Muscle of leg (tissue), 16 donors: ENCODE data around the gene TIE1. TPM values are rescaled to one million over a fixed set of nuclear protein-coding genes. Genes with fewer than 3 reads are reported as not detected.
A peak's percentile ranks its signal among the peaks of the same experiment; 100 is the strongest.

Experiments used
- DNase-seq: peaks from one replicate; pipeline ENCODE4 v3.0.0; 2013
- H3K27ac ChIP-seq: one replicate; pipeline ENCODE4 v1.5.1; 2013; ENCODE audit warnings: mild to moderate bottlenecking, low read length, control low read depth
- H3K27me3 ChIP-seq: one replicate; pipeline ENCODE4 v1.6.1; 2013; ENCODE audit warnings: low read length; ENCODE audit not compliant: control insufficient read depth, insufficient read depth
- H3K36me3 ChIP-seq: one replicate; pipeline ENCODE4 v1.6.1; 2013; ENCODE audit warnings: low read length; ENCODE audit not compliant: control insufficient read depth, insufficient read depth
- H3K4me1 ChIP-seq: one replicate; pipeline ENCODE4 v1.6.1; 2013; ENCODE audit warnings: low read length; ENCODE audit not compliant: control insufficient read depth, insufficient read depth
- H3K4me3 ChIP-seq: one replicate; pipeline ENCODE4 v1.5.1; 2013; ENCODE audit warnings: low read length, control low read depth
- H3K9me3 ChIP-seq: replicated peaks from 2 replicates; pipeline ENCODE4 v1.6.1; 2013; ENCODE audit warnings: low read depth, low read length; ENCODE audit not compliant: control insufficient read depth
- WGBS: methylation state at CpG from one replicate; pipeline ENCODE4 v1.1.5; 2013; ENCODE audit warnings: missing lambda C conversion rate; ENCODE audit not compliant: insufficient coverage; 5-methylcytosine and 5-hydroxymethylcytosine counted together
- long read RNA-seq, 11 donors: transcript quantifications; one replicate each; lab custom pipeline, GENCODE V29; 2026
- polyA plus RNA-seq, 8 donors: library from polyadenylated mRNA; unstranded; fragments of 120-200 nt; gene quantifications; one replicate each; pipeline versions ENCODE4 v1.2.1 to v1.2.3, GENCODE V29; 2013; ENCODE audit warnings: inconsistent platforms in 1 of 8, low replicate concordance in 1 of 8; ENCODE audit not compliant: insufficient read length in 8 of 8, insufficient read depth in 1 of 8
- total RNA-seq: library from RNA; stranded (reverse); fragments of 120-200 nt; gene quantifications from one replicate; pipeline ENCODE4 v1.2.4, GENCODE V29; 2013

TIE1 gene
- total RNA-seq (32.7 TPM), polyA plus RNA-seq (10 to 100 TPM; 38.5 to 58.0 (median 45.0) TPM)
- long read RNA-seq, donor 1, partial matches to known transcripts: 0 of 2 reads
- long read RNA-seq, donor 1, other reads (novel, unspliced or antisense): 0 of 2 reads
- long read RNA-seq, donor 2: 0 reads
- long read RNA-seq, donor 3, partial matches to known transcripts: 0 of 3 reads
- long read RNA-seq, donor 3, other reads (novel, unspliced or antisense): 0 of 3 reads
- long read RNA-seq, donor 4, partial matches to known transcripts: 0 of 2 reads
- long read RNA-seq, donor 4, other reads (novel, unspliced or antisense): 0 of 2 reads
- long read RNA-seq, donor 5, partial matches to known transcripts: 0 of 2 reads
- long read RNA-seq, donor 5, other reads (novel, unspliced or antisense): 0 of 2 reads
- long read RNA-seq, donor 6, partial matches to known transcripts: 6 of 9 reads
- long read RNA-seq, donor 6, other reads (novel, unspliced or antisense): 0 of 9 reads
- long read RNA-seq, donor 7, partial matches to known transcripts: 0 of 3 reads
- long read RNA-seq, donor 7, other reads (novel, unspliced or antisense): 0 of 3 reads
- long read RNA-seq, donor 8: 0 reads
- long read RNA-seq, donor 9, partial matches to known transcripts: 6 of 8 reads
- long read RNA-seq, donor 9, other reads (novel, unspliced or antisense): 0 of 8 reads
- long read RNA-seq, donor 10, partial matches to known transcripts: 7 of 8 reads
- long read RNA-seq, donor 10, other reads (novel, unspliced or antisense): 0 of 8 reads
- long read RNA-seq, donor 11, transcript TIE1-201 (23 exons, 3,882 nt): major isoform, 6 of 6 reads
- long read RNA-seq, donor 11, partial matches to known transcripts: 0 of 6 reads
- long read RNA-seq, donor 11, other reads (novel, unspliced or antisense): 0 of 6 reads

DNA sequence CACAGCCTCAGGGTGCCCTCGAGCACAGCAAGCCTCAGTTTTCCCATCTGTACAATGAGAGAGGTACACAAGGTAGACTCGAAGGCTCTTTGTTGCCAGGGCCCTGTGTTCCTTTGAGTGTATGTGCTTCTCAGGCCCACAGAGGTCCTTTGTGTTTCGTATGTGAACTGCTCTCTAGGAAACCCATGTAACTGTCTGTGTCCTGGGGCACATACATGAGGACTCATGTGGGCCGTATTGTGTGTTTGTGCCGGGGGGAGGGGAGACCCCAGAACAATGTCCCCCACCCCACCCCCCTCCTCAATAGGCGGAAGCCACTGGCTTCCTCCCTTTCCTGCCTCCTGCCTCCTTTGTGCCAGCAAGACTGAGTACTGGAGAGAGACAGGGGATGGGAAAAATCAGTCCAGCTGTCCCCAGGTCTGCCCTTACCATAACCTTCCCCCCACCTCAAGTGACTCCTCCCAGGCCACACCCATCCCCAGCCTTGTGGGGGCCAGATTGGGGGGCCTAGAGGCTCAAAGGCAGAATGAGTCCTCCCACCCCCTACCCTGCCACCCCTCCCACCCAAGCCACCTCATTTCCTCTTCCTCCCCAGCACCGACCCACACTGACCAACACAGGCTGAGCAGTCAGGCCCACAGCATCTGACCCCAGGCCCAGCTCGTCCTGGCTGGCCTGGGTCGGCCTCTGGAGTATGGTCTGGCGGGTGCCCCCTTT lies at the start of gene TIE1:
Gene TIE1 (plus strand): TSS at position 605 of the 717 bp plus-strand sequence. CDS start 90 bp downstream, at position 695.
- no peaks in the 10 kb centered on the region for H3K9me3 ChIP-seq
- peak within 1 kb of the TSS; percentile 31 for H3K4me3 ChIP-seq
- H3K4me1 ChIP-seq: peaks cover 12% of the 10 kb centered on the region
- DNase-seq: peak; percentile 51
- no peaks in the 10 kb centered on the region for H3K27me3 ChIP-seq
- H3K27ac ChIP-seq: peak within 1 kb of the TSS; percentile 77
- WGBS: 68% methylated on average over 6 of the region's 10 CpGs
- no peaks in the 10 kb centered on the region for H3K36me3 ChIP-seq

DNA sequence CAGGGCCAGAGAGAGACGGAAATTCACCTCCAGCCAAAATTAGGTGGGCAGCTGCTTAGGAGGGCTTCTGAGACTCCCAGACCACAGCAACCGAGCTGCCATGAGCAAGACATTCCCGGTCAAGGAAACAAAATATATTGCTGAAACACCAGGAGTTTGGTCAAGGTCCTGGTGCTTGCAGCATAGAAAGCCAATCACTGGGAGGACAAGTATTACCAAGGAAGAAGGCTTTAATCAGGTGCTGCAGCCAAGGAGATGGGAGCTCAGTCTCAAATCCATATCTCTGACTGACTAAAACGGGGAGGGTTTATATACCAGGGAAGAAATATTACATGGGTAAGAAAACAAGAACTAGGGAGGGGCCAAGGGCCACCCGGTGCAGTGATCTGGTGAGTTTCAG lies 49.8 kb upstream of the TIE1 start:
- no peak for DNase-seq
- Histone ChIP-seq H3K4me1 (no peaks in the 10 kb centered on the region), H3K4me3 (no peak overlapping the region), H3K27ac (no peak overlapping the region), H3K9me3 (peaks cover 3% of the 10 kb centered on the region), H3K27me3 (no peaks in the 10 kb centered on the region), H3K36me3 (no peaks in the 10 kb centered on the region)
- WGBS: 100% methylated on average over 3 of the region's 5 CpGs

- Histone ChIP-seq H3K27ac (no peak overlapping the region), H3K4me3 (no peak overlapping the region), H3K36me3 (no peaks in the 10 kb centered on the region), H3K27me3 (no peaks in the 10 kb centered on the region), H3K9me3 (peaks cover under 1% of the 10 kb centered on the region), H3K4me1 (no peaks in the 10 kb centered on the region)
- DNase-seq: no peak
- WGBS: no CpG with 5 or more reads among the region's 1 CpG
Observed at GRCh38 chr1:43252225-43252624, 48.6 kb upstream of the TIE1 start.

- 87% methylated on average over 4 of the region's 4 CpGs for WGBS
Observed at GRCh38 chr1:43253173-43253572, 47.6 kb upstream of the TIE1 start.

DNA sequence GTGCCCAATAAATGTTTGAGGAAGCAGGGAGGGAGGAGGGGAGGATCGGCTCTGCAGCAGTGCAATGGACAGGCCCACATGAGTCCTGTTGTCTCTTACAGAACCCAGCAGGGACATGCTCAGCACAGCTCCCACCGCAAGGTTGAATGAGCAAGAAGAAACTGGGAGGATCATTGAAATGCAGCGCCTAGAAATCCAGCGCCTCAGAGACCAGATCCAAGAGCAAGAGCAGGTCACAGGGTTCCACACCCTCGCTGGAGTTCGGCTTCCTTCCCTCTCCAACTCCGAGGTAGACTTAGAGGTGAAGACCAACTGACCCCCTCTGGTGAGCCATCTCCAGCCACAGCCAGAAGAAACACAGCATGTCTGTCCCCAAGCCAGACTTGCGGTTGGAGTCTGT lies 46.9 kb upstream of the TIE1 start:
- WGBS: 89% methylated on average over 7 of the region's 8 CpGs
- DNase-seq: no peak
- no peak overlapping the region for H3K4me3 ChIP-seq
- no peaks in the 10 kb centered on the region for H3K36me3 ChIP-seq
- no peak overlapping the region for H3K27ac ChIP-seq
- H3K9me3 ChIP-seq: no peaks in the 10 kb centered on the region
- no peaks in the 10 kb centered on the region for H3K4me1 ChIP-seq
- H3K27me3 ChIP-seq: no peaks in the 10 kb centered on the region

More at GRCh38 chr1:43253173-43253572, 47.6 kb upstream of the TIE1 start:
- no peak for DNase-seq
- Histone ChIP-seq H3K4me3 (no peak overlapping the region), H3K27me3 (no peaks in the 10 kb centered on the region), H3K4me1 (no peaks in the 10 kb centered on the region), H3K36me3 (no peaks in the 10 kb centered on the region), H3K9me3 (no peaks in the 10 kb centered on the region), H3K27ac (no peak overlapping the region)

- 71% methylated on average over 9 of the region's 10 CpGs for WGBS
- no peaks in the 10 kb centered on the region for H3K27me3 ChIP-seq
- DNase-seq: no peak
- no peak overlapping the region for H3K27ac ChIP-seq
- H3K4me3 ChIP-seq: no peak overlapping the region
- no peaks in the 10 kb centered on the region for H3K36me3 ChIP-seq
- H3K4me1 ChIP-seq: no peaks in the 10 kb centered on the region
- H3K9me3 ChIP-seq: no peaks in the 10 kb centered on the region
Observed at GRCh38 chr1:43255438-43256210, 45.2 kb upstream of the TIE1 start.

- H3K4me3 ChIP-seq: no peak overlapping the region
- WGBS: 86% methylated on average over 6 of the region's 8 CpGs
- no peaks in the 10 kb centered on the region for H3K36me3 ChIP-seq
- no peaks in the 10 kb centered on the region for H3K4me1 ChIP-seq
- H3K27me3 ChIP-seq: no peaks in the 10 kb centered on the region
- no peaks in the 10 kb centered on the region for H3K9me3 ChIP-seq
- H3K27ac ChIP-seq: no peak overlapping the region
- DNase-seq: no peak
Observed at GRCh38 chr1:43256675-43257570, 43.9 kb upstream of the TIE1 start.

- Histone ChIP-seq H3K27ac (no peak overlapping the region), H3K36me3 (no peaks in the 10 kb centered on the region), H3K4me3 (no peak overlapping the region), H3K27me3 (no peaks in the 10 kb centered on the region), H3K4me1 (no peaks in the 10 kb centered on the region), H3K9me3 (peaks cover 3% of the 10 kb centered on the region)
- no peak for DNase-seq
- no CpG with 5 or more reads among the region's 3 CpGs for WGBS
Observed at GRCh38 chr1:43258370-43258769, 42.4 kb upstream of the TIE1 start.

- Histone ChIP-seq H3K9me3 (peaks cover 5% of the 10 kb centered on the region), H3K4me3 (no peak overlapping the region), H3K27me3 (peaks cover 6% of the 10 kb centered on the region), H3K27ac (no peak overlapping the region), H3K36me3 (no peaks in the 10 kb centered on the region), H3K4me1 (peaks cover 2% of the 10 kb centered on the region)
- no peak for DNase-seq
- WGBS: 88% methylated on average over 2 of the region's 4 CpGs
Observed at GRCh38 chr1:43265431-43265830, 35.4 kb upstream of the TIE1 start.
